C4-2B (cell line): ENCODE measurements around the gene TTLL12.

ENCODE experiments used
- ZFX ChIP-seq: fragments of 450-650 bp; IDR thresholded peaks from 2 replicates; pipeline ENCODE4 v1.6.1; 2017
- TF ChIP-seq, protein P1 (sequence below): fragments of 450-650 bp; conservative IDR thresholded peaks from 2 replicates; pipeline ENCODE4 v1.5.1; 2017; ENCODE audit warnings: mild to moderate bottlenecking

DNA sequence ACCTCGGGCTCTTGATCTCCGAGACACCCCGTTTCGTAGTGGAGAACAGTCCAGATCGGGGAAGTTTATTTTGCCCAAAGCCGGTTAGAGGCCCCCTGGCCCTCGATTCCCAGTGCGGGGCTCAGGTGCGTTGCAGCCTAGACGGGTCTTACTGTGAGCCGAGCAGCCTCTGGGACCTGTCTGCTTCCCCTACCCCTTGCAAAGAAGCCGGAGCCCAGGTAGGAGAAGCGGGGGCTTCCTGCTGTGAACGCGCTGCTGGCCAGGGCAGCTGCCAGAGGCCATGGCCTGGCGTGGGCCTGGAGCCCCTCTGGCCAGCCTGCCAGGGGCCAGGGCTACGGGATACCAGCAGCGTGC is 35.0 kb downstream of the TTLL12 start:
- TF ChIP-seq, protein P1, sequence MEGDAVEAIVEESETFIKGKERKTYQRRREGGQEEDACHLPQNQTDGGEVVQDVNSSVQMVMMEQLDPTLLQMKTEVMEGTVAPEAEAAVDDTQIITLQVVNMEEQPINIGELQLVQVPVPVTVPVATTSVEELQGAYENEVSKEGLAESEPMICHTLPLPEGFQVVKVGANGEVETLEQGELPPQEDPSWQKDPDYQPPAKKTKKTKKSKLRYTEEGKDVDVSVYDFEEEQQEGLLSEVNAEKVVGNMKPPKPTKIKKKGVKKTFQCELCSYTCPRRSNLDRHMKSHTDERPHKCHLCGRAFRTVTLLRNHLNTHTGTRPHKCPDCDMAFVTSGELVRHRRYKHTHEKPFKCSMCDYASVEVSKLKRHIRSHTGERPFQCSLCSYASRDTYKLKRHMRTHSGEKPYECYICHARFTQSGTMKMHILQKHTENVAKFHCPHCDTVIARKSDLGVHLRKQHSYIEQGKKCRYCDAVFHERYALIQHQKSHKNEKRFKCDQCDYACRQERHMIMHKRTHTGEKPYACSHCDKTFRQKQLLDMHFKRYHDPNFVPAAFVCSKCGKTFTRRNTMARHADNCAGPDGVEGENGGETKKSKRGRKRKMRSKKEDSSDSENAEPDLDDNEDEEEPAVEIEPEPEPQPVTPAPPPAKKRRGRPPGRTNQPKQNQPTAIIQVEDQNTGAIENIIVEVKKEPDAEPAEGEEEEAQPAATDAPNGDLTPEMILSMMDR, result no peak
- TF ChIP-seq ZFX, result no peak
